RPMI7951 (cell line): Measurements from ENCODE around the gene PKP4. TPM values are rescaled to one million over a fixed set of nuclear protein-coding genes. Genes with fewer than 3 reads are reported as not detected.

Experiments used
- DNase-seq: peaks from one replicate; pipeline ENCODE4 v3.0.0-alpha.2; 2012; ENCODE audit warnings: low read depth
- total RNA-seq: library from RNA; depleted of rRNA; stranded (reverse); fragments of >200 nt; shearing (Covaris generic); gene quantifications from 2 replicates; pipeline ENCODE4 v1.2.3, GENCODE V29; 2014

PKP4 gene
- total RNA-seq, 1 experiment from 2014 or later, result 33.5 TPM

- peak; percentile 77 for DNase-seq
Measured at GRCh38 chr2:158539176-158540005, 82.6 kb downstream of the PKP4 start.

DNA sequence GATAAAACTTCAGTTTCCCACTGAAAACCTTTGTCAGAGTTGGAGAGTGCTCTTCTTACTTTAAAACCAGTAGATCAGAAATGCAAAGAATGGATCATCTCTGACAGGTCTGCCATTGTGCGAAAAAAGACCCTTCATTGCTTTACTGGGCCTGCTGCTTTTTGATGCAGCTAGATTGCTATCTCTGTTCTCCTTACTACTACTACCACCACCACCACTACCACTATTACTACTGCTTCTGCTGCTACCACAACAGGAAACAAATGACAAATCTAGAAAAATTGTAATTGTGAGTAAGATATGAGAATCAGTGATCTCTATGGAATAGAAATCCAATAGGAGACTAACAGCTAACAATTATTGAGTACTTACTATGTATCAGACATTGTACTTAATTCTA, 85.8 kb downstream of the PKP4 start:
- no peak for DNase-seq

DNA sequence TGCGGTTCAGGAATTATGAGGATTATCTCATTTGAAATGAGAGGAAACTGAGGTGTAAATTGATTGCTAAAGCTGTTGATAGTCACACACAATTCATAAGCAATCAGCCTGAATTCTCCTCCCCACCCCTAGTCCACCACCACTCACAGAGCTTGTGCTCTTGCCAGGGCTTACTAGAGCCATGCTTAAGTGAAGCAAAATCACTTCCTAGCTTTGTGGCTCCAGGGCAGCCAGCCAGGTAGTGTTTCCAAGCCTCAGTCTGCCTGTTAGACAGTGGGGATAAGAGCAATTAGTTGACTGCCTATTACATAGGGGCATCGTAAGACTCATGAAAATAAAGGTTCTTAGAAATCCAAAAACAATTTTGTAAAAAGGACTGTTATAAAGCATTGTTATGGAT, 87.2 kb downstream of the PKP4 start:
- no peak for DNase-seq

DNA sequence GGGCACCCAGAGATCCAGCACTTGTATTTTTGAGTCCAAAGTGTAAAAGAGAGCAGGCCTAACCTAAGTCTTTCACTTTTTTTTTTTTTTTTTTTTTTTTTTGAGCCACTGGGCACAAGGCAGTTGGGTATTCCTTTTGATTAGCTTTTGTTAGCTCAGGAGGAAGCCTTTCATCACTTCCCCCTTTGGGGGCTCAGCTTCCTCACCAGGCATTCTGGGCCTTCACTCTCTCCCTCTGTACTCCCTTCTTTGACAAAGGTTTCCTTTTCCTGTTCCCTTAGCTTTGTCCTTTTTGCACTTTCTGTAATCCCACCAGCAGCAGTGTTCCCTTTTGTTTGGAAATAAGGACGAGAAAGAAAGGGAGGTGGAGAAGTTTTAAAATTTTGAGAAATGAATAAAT, 88.2 kb downstream of the PKP4 start:
- no peak for DNase-seq

DNA sequence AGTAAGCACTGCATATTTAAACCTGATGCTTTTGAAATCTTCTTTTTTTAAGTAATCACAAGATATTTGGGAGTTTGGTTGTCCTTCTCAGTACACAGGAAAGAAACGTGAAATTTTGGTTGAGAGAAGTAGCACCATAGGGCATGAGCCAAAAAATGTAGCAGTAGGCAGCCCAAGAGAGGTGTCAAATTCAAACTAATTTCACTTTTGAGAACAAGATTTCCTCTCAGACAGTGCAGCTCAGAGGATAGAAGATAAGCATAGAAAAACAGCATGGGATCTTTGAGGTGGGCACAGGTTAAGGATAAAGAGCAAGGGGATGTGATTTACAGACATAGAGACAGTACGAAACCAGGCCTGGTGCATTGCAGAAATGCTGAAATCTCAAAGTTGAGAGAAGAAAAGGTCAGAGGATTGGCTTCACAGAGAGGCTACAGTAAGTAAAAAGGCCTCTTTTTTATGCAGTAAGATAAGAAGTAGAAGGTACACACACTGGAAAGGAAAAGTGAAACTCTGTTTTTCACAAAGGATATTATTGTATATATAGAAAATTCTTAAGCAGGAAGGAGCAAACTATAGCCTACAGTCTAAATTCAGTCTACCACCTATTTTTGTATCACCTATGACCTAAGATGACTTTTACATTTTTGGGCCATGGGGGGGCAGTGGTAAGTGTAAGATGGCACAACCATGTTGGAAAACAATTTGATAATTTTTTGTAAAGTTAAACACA, 89.8 kb downstream of the PKP4 start:
- no peak for DNase-seq

- DNase-seq, result no peak
Measured at GRCh38 chr2:158553257-158553656, 96.5 kb downstream of the PKP4 start.

DNA sequence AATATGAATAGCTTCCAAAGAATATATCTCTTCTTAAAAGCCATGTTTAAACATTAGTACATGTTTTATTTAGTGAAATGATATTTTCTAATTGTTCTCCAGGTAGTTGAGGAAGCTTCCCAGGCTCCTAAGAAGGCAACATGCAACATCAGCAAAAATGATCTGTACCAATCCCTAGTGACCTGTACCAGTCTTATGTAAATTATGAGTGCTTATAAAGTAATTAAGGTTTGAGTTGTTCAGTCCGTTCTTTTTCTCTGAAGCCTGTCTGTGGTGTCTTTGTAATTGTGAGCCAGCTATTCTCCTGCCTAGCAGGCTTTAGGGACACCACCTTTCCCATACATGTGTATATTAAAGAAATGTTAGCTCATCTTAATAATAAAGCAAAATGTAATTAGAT, 98.2 kb downstream of the PKP4 start:
- DNase-seq, result no peak

- no peak for DNase-seq
Measured at GRCh38 chr2:158556124-158556523, 99.4 kb downstream of the PKP4 start.

DNA sequence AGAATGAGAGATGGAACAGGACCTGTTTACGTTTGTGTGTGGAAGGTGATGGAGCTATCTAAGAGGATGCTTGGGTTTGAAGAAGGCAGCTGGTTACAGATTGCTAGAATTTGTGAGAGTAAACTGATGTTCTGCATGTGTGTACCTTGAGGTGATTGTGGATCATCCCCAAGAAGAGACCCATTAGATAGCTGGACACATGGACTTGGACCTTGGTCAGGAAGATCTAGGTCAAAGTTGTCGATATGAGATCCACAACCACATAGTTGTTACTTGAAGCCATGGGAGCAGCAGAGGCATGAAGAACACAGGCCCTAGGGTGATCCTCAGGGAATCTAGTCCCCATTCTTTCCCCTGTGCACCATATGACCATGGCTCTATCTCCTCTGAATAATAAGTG, 101.0 kb downstream of the PKP4 start:
- DNase-seq, result no peak

- no peak for DNase-seq
Measured at GRCh38 chr2:158559252-158559651, 102.5 kb downstream of the PKP4 start.

- DNase-seq, result no peak
Measured at GRCh38 chr2:158560259-158560658, 103.5 kb downstream of the PKP4 start.

GRCh38 chr2:158561054-158561453, 104.3 kb downstream of the PKP4 start:
- DNase-seq, result no peak

- no peak for DNase-seq
Measured at GRCh38 chr2:158567208-158567607, 110.5 kb downstream of the PKP4 start.

- no peak for DNase-seq
Measured at GRCh38 chr2:158569284-158569683, 112.5 kb downstream of the PKP4 start.

GRCh38 chr2:158570869-158571268, 114.1 kb downstream of the PKP4 start:
- DNase-seq, result no peak

GRCh38 chr2:158573739-158574138, 117.0 kb downstream of the PKP4 start:
- no peak for DNase-seq

- no peak for DNase-seq
Measured at GRCh38 chr2:158575051-158575635, 118.4 kb downstream of the PKP4 start.

DNA sequence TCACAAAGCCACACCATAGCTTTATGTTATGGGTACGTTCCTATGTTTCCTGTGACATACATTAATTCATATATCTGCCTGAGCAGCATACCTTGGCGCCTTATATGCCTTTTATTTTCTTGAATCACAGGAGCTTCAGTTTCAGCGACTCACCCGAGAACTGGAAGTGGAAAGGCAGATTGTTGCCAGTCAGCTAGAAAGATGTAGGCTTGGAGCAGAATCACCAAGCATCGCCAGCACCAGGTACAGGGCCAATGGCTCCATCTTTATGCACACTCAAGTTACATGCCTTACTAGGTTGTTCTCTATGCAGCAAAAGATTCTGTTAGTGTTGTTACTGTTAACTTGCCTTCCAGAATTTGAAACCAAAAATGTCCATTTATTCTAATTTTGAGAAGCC, 120.4 kb downstream of the PKP4 start:
- no peak for DNase-seq

- no peak for DNase-seq
Measured at GRCh38 chr2:158578703-158579330, 122.1 kb downstream of the PKP4 start.

DNA sequence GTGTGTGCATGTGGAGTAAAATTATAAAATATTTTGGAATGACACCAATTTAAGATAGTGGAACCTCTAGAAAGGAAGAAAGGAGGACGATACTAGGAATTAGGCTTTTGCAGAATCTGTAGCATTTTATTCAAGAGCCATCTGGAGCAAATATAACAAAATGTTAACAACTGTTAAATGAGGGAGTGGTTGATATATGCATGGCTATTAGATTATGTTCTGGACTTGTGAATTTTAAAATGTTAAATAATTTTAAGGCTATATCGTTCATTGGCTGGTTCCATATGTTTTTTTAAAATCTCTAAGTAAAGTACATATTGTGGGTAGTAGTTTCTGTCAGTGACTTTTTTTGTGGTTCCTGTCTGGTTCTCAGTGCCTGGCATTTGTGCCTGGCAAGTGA, 123.2 kb downstream of the PKP4 start:
- no peak for DNase-seq

- DNase-seq, result no peak
Measured at GRCh38 chr2:158580760-158581159, 124.0 kb downstream of the PKP4 start.

GRCh38 chr2:158582670-158583069, 125.9 kb downstream of the PKP4 start:
- no peak for DNase-seq
